Measurements from ENCODE around the gene ADCY5. TPM values are rescaled to one million over a fixed set of nuclear protein-coding genes. Genes with fewer than 3 reads are reported as not detected.

Gene ADCY5
- total and polyA plus RNA-seq, 4 donors: 0.74 to 6.6 (median 2.9) TPM

DNA sequence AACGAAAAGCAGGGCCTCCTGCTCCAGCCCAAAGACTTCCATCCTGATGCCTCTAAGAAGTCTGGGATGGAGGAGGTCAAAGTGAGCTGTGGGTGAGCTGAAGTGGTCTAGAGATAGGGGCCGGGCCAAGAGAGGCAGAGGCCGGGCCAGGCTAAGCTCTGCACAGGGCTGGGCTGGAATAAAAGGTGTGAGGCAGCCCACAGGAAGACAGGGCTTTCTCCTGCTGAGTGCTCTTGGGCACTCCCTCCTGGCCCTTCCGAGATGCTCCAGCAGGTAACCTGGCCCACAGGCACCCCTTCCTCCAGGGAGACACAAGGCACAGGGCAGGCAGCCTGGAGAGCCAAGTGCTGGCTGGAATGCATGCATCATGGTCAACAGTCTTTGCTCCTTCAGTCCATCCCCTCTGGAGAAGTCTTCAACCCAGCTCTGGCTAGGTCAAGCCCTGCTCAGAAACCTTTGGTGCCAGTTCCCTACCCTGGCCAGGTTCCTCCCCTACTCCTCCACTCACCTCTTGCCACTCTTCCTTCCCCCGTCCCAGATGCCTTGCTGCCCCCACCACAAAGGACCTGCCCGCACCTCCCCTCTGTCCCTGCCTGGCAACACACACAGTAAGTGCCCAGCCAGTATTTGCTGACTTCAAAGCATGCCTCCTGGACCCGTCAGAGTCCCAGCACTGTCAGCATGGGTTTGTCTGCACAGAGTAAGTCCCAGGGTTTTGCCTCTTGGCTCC lies 153.6 kb downstream of the ADCY5 start:
- Histone ChIP-seq H3K9me3 (ENCODE audit: control insufficient read depth in 4 of 4, low read length in 3 of 4) (no peaks in the 10 kb centered on the region), H3K4me1 (ENCODE audit: control insufficient read depth in 4 of 4, insufficient read depth in 4 of 4, low read length in 3 of 4) (no peaks in the 10 kb centered on the region), H3K27ac (ENCODE audit: low read depth in 1 of 2, low read length in 2 of 2) (no peak overlapping the region), H3K9ac (ENCODE audit: low read depth in 1 of 2, low read length in 2 of 2) (no peak overlapping the region), H3K36me3 (ENCODE audit: control insufficient read depth in 4 of 4, insufficient read depth in 3 of 4, low read depth in 1 of 4, low read length in 3 of 4) (no peaks in the 10 kb centered on the region), H3K4me3 (ENCODE audit: low read depth in 1 of 3, low read length in 3 of 3) (no peak overlapping the region), H3K27me3 (ENCODE audit: control insufficient read depth in 4 of 4, insufficient read depth in 4 of 4, low read length in 3 of 4) (no peaks in the 10 kb centered on the region)
- 80% methylated on average over 7 of the region's 7 CpGs for WGBS
- DNase-seq (ENCODE audit: low spot score): no peak
- no peak for TF ChIP-seq JUND (IDR thresholded peaks at IDR 0.05)
- TF ChIP-seq FOXA1 (IDR thresholded peaks at IDR 0.05): no peak
- TF ChIP-seq, protein P1, sequence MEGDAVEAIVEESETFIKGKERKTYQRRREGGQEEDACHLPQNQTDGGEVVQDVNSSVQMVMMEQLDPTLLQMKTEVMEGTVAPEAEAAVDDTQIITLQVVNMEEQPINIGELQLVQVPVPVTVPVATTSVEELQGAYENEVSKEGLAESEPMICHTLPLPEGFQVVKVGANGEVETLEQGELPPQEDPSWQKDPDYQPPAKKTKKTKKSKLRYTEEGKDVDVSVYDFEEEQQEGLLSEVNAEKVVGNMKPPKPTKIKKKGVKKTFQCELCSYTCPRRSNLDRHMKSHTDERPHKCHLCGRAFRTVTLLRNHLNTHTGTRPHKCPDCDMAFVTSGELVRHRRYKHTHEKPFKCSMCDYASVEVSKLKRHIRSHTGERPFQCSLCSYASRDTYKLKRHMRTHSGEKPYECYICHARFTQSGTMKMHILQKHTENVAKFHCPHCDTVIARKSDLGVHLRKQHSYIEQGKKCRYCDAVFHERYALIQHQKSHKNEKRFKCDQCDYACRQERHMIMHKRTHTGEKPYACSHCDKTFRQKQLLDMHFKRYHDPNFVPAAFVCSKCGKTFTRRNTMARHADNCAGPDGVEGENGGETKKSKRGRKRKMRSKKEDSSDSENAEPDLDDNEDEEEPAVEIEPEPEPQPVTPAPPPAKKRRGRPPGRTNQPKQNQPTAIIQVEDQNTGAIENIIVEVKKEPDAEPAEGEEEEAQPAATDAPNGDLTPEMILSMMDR (IDR thresholded peaks at IDR 0.05; ENCODE audit: low read depth, low read length, missing input control): no peak
- TF ChIP-seq, protein P2, sequence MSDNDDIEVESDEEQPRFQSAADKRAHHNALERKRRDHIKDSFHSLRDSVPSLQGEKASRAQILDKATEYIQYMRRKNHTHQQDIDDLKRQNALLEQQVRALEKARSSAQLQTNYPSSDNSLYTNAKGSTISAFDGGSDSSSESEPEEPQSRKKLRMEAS (IDR thresholded peaks at IDR 0.05): no peak
- TF ChIP-seq, protein P3, sequence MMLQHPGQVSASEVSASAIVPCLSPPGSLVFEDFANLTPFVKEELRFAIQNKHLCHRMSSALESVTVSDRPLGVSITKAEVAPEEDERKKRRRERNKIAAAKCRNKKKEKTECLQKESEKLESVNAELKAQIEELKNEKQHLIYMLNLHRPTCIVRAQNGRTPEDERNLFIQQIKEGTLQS (IDR thresholded peaks at IDR 0.05): no peak
- no peak for TF ChIP-seq RXRA (IDR thresholded peaks at IDR 0.05)
- TF ChIP-seq EGR1 (IDR thresholded peaks at IDR 0.05; ENCODE audit: low read depth in 2 of 2): no peak
- TF ChIP-seq, protein P4, sequence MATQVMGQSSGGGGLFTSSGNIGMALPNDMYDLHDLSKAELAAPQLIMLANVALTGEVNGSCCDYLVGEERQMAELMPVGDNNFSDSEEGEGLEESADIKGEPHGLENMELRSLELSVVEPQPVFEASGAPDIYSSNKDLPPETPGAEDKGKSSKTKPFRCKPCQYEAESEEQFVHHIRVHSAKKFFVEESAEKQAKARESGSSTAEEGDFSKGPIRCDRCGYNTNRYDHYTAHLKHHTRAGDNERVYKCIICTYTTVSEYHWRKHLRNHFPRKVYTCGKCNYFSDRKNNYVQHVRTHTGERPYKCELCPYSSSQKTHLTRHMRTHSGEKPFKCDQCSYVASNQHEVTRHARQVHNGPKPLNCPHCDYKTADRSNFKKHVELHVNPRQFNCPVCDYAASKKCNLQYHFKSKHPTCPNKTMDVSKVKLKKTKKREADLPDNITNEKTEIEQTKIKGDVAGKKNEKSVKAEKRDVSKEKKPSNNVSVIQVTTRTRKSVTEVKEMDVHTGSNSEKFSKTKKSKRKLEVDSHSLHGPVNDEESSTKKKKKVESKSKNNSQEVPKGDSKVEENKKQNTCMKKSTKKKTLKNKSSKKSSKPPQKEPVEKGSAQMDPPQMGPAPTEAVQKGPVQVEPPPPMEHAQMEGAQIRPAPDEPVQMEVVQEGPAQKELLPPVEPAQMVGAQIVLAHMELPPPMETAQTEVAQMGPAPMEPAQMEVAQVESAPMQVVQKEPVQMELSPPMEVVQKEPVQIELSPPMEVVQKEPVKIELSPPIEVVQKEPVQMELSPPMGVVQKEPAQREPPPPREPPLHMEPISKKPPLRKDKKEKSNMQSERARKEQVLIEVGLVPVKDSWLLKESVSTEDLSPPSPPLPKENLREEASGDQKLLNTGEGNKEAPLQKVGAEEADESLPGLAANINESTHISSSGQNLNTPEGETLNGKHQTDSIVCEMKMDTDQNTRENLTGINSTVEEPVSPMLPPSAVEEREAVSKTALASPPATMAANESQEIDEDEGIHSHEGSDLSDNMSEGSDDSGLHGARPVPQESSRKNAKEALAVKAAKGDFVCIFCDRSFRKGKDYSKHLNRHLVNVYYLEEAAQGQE (IDR thresholded peaks at IDR 0.05): no peak
- TF ChIP-seq YY1 (IDR thresholded peaks at IDR 0.05): no peak
- no peak for TF ChIP-seq GABPA (IDR thresholded peaks at IDR 0.05 in 1 of 2, conservative IDR thresholded peaks at IDR 0.05 in 1 of 2)
- TF ChIP-seq FOXA2 (IDR thresholded peaks at IDR 0.05): no peak
- TF ChIP-seq TAF1 (conservative IDR thresholded peaks at IDR 0.05): no peak
- no peak for TF ChIP-seq SP1 (IDR thresholded peaks at IDR 0.05)
- no peak for TF ChIP-seq NR2F2 (IDR thresholded peaks at IDR 0.05)
- TF ChIP-seq, protein P5, sequence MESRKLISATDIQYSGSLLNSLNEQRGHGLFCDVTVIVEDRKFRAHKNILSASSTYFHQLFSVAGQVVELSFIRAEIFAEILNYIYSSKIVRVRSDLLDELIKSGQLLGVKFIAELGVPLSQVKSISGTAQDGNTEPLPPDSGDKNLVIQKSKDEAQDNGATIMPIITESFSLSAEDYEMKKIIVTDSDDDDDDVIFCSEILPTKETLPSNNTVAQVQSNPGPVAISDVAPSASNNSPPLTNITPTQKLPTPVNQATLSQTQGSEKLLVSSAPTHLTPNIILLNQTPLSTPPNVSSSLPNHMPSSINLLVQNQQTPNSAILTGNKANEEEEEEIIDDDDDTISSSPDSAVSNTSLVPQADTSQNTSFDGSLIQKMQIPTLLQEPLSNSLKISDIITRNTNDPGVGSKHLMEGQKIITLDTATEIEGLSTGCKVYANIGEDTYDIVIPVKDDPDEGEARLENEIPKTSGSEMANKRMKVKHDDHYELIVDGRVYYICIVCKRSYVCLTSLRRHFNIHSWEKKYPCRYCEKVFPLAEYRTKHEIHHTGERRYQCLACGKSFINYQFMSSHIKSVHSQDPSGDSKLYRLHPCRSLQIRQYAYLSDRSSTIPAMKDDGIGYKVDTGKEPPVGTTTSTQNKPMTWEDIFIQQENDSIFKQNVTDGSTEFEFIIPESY (IDR thresholded peaks at IDR 0.05): no peak
- TF ChIP-seq HNF4A (conservative IDR thresholded peaks at IDR 0.05): no peak
- TF ChIP-seq HNF4G (IDR thresholded peaks at IDR 0.05): no peak
- no peak for TF ChIP-seq RAD21 (IDR thresholded peaks at IDR 0.05)

Data from liver (tissue), 9 donors.